Neural progenitor cell (in vitro differentiated cells): Measurements from ENCODE around the gene NTM. TPM values are rescaled to one million over a fixed set of nuclear protein-coding genes. Genes with fewer than 3 reads are reported as not detected.

Experiments
- DNase-seq: peaks from one replicate; pipeline ENCODE4 v3.0.0-alpha.2; 2016; ENCODE audit warnings: low spot score
- H2AFZ ChIP-seq: fragments of 200-600 bp; sonication (generic); replicated peaks from 2 replicates; pipeline ENCODE4 v1.6.1; 2016; ENCODE audit warnings: antibody characterized with exemption
- H3F3A ChIP-seq: fragments of 200-600 bp; sonication (generic); 2 replicates; pipeline ENCODE4 v1.6.1; 2016; ENCODE audit warnings: antibody characterized with exemption, low read depth
- H3K27ac ChIP-seq: fragments of 200-600 bp; sonication (generic); 2 replicates; pipeline ENCODE4 v1.5.1; 2016; ENCODE audit warnings: mild to moderate bottlenecking
- H3K27me3 ChIP-seq: fragments of 200-600 bp; sonication (generic); 2 replicates; pipeline ENCODE4 v1.6.1; 2016; ENCODE audit warnings: mild to moderate bottlenecking, moderate library complexity
- H3K36me3 ChIP-seq: fragments of 200-600 bp; sonication (generic); 2 replicates; pipeline ENCODE4 v1.5.1; 2016
- H3K4me1 ChIP-seq: fragments of 200-600 bp; sonication (generic); 2 replicates; pipeline ENCODE4 v1.6.1; 2016; ENCODE audit warnings: mixed run types
- H3K4me2 ChIP-seq: fragments of 200-600 bp; sonication (generic); 2 replicates; pipeline ENCODE4 v1.6.1; 2016
- H3K4me3 ChIP-seq: fragments of 200-600 bp; sonication (generic); 2 replicates; pipeline ENCODE4 v1.5.1; 2016
- H3K79me2 ChIP-seq: fragments of 200-600 bp; sonication (generic); 2 replicates; pipeline ENCODE4 v1.6.1; 2016; ENCODE audit warnings: low read depth
- H3K9ac ChIP-seq: fragments of 200-600 bp; sonication (generic); 2 replicates; pipeline ENCODE4 v1.6.1; 2016
- H3K9me3 ChIP-seq: fragments of 200-600 bp; sonication (generic); 2 replicates; pipeline ENCODE4 v1.5.1; 2016; ENCODE audit warnings: low read depth
- H4K20me1 ChIP-seq: fragments of 200-600 bp; sonication (generic); 2 replicates; pipeline ENCODE4 v1.6.1; 2016; ENCODE audit warnings: low read depth
- H3K27ac Mint-ChIP-seq: 3 replicates; pipeline ENCODE4 v1.8.0; 2021; ENCODE audit warnings: mixed read lengths
- H3K27me3 Mint-ChIP-seq: 2 replicates; pipeline ENCODE4 v1.8.0; 2022; ENCODE audit warnings: low read depth, mild to moderate bottlenecking, inconsistent platforms, moderate library complexity, mixed read lengths; ENCODE audit not compliant: insufficient read depth
- H3K36me3 Mint-ChIP-seq: 3 replicates; pipeline ENCODE4 v1.8.0; 2021; ENCODE audit warnings: mixed read lengths
- H3K4me1 Mint-ChIP-seq: 3 replicates; pipeline ENCODE4 v1.8.0; 2021; ENCODE audit warnings: mixed read lengths
- H3K4me3 Mint-ChIP-seq: 3 replicates; pipeline ENCODE4 v1.8.0; 2021; ENCODE audit warnings: mild to moderate bottlenecking, moderate library complexity, mixed read lengths
- H3K9me3 Mint-ChIP-seq: 3 replicates; pipeline ENCODE4 v1.8.0; 2020; ENCODE audit warnings: mixed read lengths
- EZH2 ChIP-seq: fragments of 200-600 bp; sonication (generic); IDR thresholded peaks from 2 replicates; pipeline ENCODE4 v1.6.1; 2017; ENCODE audit warnings: antibody characterized with exemption, mild to moderate bottlenecking, moderate library complexity
- EZH2phosphoT487 ChIP-seq: fragments of 200-600 bp; sonication (generic); IDR thresholded peaks from 2 replicates; pipeline ENCODE4 v1.6.1; 2017; ENCODE audit warnings: antibody characterized with exemption
- total RNA-seq: library from RNA; depleted of rRNA; stranded (reverse); fragments of >200 nt; gene quantifications from 2 replicates; pipeline ENCODE4 v1.2.3, GENCODE V29; 2015; ENCODE audit warnings: low replicate concordance
- TF ChIP-seq, protein P1 (sequence below): fragments of 200-600 bp; sonication (generic); IDR thresholded peaks from 2 replicates; pipeline ENCODE4 v1.5.1; 2017; ENCODE audit warnings: antibody characterized with exemption, mild to moderate bottlenecking

The NTM gene
- total RNA-seq, 1 donor from 2014 or later = 4.3 TPM

- H3K27me3 Mint-ChIP-seq = peaks cover 3% of the 10 kb centered on the region
- Histone ChIP-seq H3K27ac (no peak overlapping the region), H3K4me1 (no peaks in the 10 kb centered on the region), H3K9me3 (no peaks in the 10 kb centered on the region), H3K79me2 (no peaks in the 10 kb centered on the region), H3K36me3 (no peaks in the 10 kb centered on the region), H3K4me3 (no peak overlapping the region), H3K9ac (no peak overlapping the region), H3K27me3 (no peaks in the 10 kb centered on the region), H2AFZ (no peak overlapping the region), H4K20me1 (no peaks in the 10 kb centered on the region), H3K4me2 (no peak overlapping the region), H3F3A (no peaks in the 10 kb centered on the region)
- H3K9me3 Mint-ChIP-seq = peaks cover 6% of the 10 kb centered on the region
- no peak for TF ChIP-seq EZH2phosphoT487
- H3K27ac Mint-ChIP-seq = no peak overlapping the region
- no peak overlapping the region for H3K4me3 Mint-ChIP-seq
- H3K36me3 Mint-ChIP-seq = no peaks in the 10 kb centered on the region
- no peak for DNase-seq
- peaks cover 4% of the 10 kb centered on the region for H3K4me1 Mint-ChIP-seq
Observed at GRCh38 chr11:132205496-132205895, 835.1 kb downstream of the NTM start.

- no peaks in the 10 kb centered on the region for H3K27me3 ChIP-seq
- no peak overlapping the region for H3K9ac ChIP-seq
- no peaks in the 10 kb centered on the region for H3K9me3 ChIP-seq
- H3K4me3 ChIP-seq = no peak overlapping the region
- DNase-seq = no peak
- H3K36me3 Mint-ChIP-seq = no peaks in the 10 kb centered on the region
- H3K4me1 Mint-ChIP-seq = no peaks in the 10 kb centered on the region
- no peaks in the 10 kb centered on the region for H4K20me1 ChIP-seq
- H3K9me3 Mint-ChIP-seq = peaks cover 6% of the 10 kb centered on the region
- no peaks in the 10 kb centered on the region for H3K27me3 Mint-ChIP-seq
- H3K4me3 Mint-ChIP-seq = no peak overlapping the region
- TF ChIP-seq EZH2 (no peak), EZH2phosphoT487 (no peak)
- TF ChIP-seq, protein P1, sequence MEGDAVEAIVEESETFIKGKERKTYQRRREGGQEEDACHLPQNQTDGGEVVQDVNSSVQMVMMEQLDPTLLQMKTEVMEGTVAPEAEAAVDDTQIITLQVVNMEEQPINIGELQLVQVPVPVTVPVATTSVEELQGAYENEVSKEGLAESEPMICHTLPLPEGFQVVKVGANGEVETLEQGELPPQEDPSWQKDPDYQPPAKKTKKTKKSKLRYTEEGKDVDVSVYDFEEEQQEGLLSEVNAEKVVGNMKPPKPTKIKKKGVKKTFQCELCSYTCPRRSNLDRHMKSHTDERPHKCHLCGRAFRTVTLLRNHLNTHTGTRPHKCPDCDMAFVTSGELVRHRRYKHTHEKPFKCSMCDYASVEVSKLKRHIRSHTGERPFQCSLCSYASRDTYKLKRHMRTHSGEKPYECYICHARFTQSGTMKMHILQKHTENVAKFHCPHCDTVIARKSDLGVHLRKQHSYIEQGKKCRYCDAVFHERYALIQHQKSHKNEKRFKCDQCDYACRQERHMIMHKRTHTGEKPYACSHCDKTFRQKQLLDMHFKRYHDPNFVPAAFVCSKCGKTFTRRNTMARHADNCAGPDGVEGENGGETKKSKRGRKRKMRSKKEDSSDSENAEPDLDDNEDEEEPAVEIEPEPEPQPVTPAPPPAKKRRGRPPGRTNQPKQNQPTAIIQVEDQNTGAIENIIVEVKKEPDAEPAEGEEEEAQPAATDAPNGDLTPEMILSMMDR = no peak
- no peaks in the 10 kb centered on the region for H3K79me2 ChIP-seq
- no peak overlapping the region for H3K27ac ChIP-seq
- no peaks in the 10 kb centered on the region for H3K36me3 ChIP-seq
- no peaks in the 10 kb centered on the region for H3K4me1 ChIP-seq
- H2AFZ ChIP-seq = no peak overlapping the region
- H3K4me2 ChIP-seq = no peak overlapping the region
- H3K27ac Mint-ChIP-seq = no peak overlapping the region
- no peaks in the 10 kb centered on the region for H3F3A ChIP-seq
Observed at GRCh38 chr11:132206993-132207392, 836.6 kb downstream of the NTM start.

- Mint-ChIP-seq H3K4me1 (no peaks in the 10 kb centered on the region), H3K9me3 (peaks cover 6% of the 10 kb centered on the region), H3K4me3 (no peak overlapping the region), H3K36me3 (no peaks in the 10 kb centered on the region), H3K27ac (no peak overlapping the region), H3K27me3 (no peaks in the 10 kb centered on the region)
- Histone ChIP-seq H2AFZ (no peak overlapping the region), H4K20me1 (no peaks in the 10 kb centered on the region), H3K4me2 (no peak overlapping the region), H3K9ac (no peak overlapping the region), H3K9me3 (no peaks in the 10 kb centered on the region), H3K36me3 (no peaks in the 10 kb centered on the region), H3K4me1 (no peaks in the 10 kb centered on the region), H3K4me3 (no peak overlapping the region), H3K79me2 (no peaks in the 10 kb centered on the region), H3F3A (no peaks in the 10 kb centered on the region), H3K27me3 (no peaks in the 10 kb centered on the region), H3K27ac (no peak overlapping the region)
- TF ChIP-seq, protein P1 = no peak
- TF ChIP-seq EZH2 = no peak
- TF ChIP-seq EZH2phosphoT487 = no peak
- no peak for DNase-seq
Observed at GRCh38 chr11:132208477-132209055, 838.2 kb downstream of the NTM start.

GRCh38 chr11:132211479-132211878, 841.1 kb downstream of the NTM start:
- no peak for DNase-seq
- Mint-ChIP-seq H3K4me1 (peaks cover 4% of the 10 kb centered on the region), H3K27me3 (no peaks in the 10 kb centered on the region), H3K4me3 (no peak overlapping the region), H3K9me3 (peaks cover 2% of the 10 kb centered on the region), H3K27ac (no peak overlapping the region), H3K36me3 (no peaks in the 10 kb centered on the region)
- Histone ChIP-seq H3K9ac (no peak overlapping the region), H3F3A (no peaks in the 10 kb centered on the region), H4K20me1 (no peaks in the 10 kb centered on the region), H3K4me1 (peaks cover 7% of the 10 kb centered on the region), H3K27me3 (no peaks in the 10 kb centered on the region), H3K4me3 (no peak overlapping the region), H3K36me3 (no peaks in the 10 kb centered on the region), H3K79me2 (no peaks in the 10 kb centered on the region), H2AFZ (no peak overlapping the region), H3K27ac (no peak overlapping the region), H3K9me3 (no peaks in the 10 kb centered on the region), H3K4me2 (no peak overlapping the region)
- no peak for TF ChIP-seq EZH2phosphoT487
- no peak for TF ChIP-seq EZH2
